Ovary (tissue), 9 donors: ENCODE measurements around the gene DNAL4. TPM values are rescaled to one million over a fixed set of nuclear protein-coding genes. Genes with fewer than 3 reads are reported as not detected.

ENCODE experiments used
- DNase-seq, 5 donors: peaks; one replicate each; pipeline ENCODE4 v3.0.0-alpha.2; 2019 to 2020
- H3K27ac ChIP-seq, 2 donors: fragments of 200-600 bp; one replicate each; pipeline versions ENCODE4 v1.5.1 to v1.8.0; 2019 to 2022
- H3K27me3 ChIP-seq: fragments of 200-600 bp; one replicate; pipeline ENCODE4 v1.8.0; 2022
- H3K36me3 ChIP-seq: fragments of 200-600 bp; sonication (generic); one replicate; pipeline ENCODE4 v1.5.1; 2019
- H3K4me1 ChIP-seq: one replicate; pipeline ENCODE4 v1.8.1; 2013; ENCODE audit warnings: mild to moderate bottlenecking, moderate library complexity; ENCODE audit not compliant: insufficient read depth
- H3K4me3 ChIP-seq: fragments of 200-600 bp; sonication (generic); one replicate; pipeline ENCODE4 v1.5.1; 2017
- H3K9me3 ChIP-seq, 2 donors: fragments of 200-600 bp in 1 of 2; sonication (generic) in 1 of 2; one replicate each; pipeline versions ENCODE4 v1.5.1 to v1.8.1; 2013 to 2019; ENCODE audit warnings: mild to moderate bottlenecking in 1 of 2, moderate library complexity in 1 of 2
- CTCF ChIP-seq, 3 donors: fragments of 450-650 bp in 2 of 3; fragments of 200-600 bp in 1 of 3; IDR thresholded peaks; one replicate each; pipeline versions ENCODE4 v1.5.1 to v1.8.0; 2016 to 2022; ENCODE audit warnings: antibody characterized with exemption in 3 of 3, mild to moderate bottlenecking in 1 of 3
- EP300 ChIP-seq: sonication (generic); formaldehyde crosslinking; IDR thresholded peaks from one replicate; pipeline ENCODE4 v1.6.1; 2017; ENCODE audit warnings: antibody characterized with exemption
- POLR2A ChIP-seq: fragments of 450-650 bp; IDR thresholded peaks from one replicate; pipeline ENCODE4 v1.6.1; 2017; ENCODE audit warnings: antibody characterized with exemption, mild to moderate bottlenecking, moderate library complexity
- WGBS, 3 donors: extraction: QIAGEN DNeasy Blood & Tissue Kit in 1 of 3; methylation state at CpG; one replicate each; pipeline versions ENCODE4 v1.1.5 to v1.1.7; 2013 to 2017; 5-methylcytosine and 5-hydroxymethylcytosine counted together
- intact Hi-C, 4 donors: fragments of 100-400 bp; cut with DNase I; formaldehyde crosslinking; loops; one replicate each; pipeline versions ENCODE4 v1.11.0 to v1.15.1; 2022 to 2023
- polyA plus RNA-seq, 2 donors: library from polyadenylated mRNA; stranded (reverse); fragments of 200-250 nt in 1 of 2; fragments of 350-450 nt in 1 of 2; fragmentation: Illumina TruSeq in 1 of 2; extraction: RNeasy Lipid Tissue Mini Kit (QIAGEN cat#74804) in 1 of 2; gene quantifications; one replicate each; pipeline ENCODE4 v1.2.3, GENCODE V29; 2013 to 2014
- total RNA-seq, 7 donors: library from RNA; depleted of rRNA in 2 of 7; stranded (reverse); fragments of >200 nt in 2 of 7; fragmentation: NEBNext Ultra II Directional in 3 of 7; extraction: Animal tissue kit (Norgen Biotek cat#: 25700) in 3 of 7; gene quantifications; one replicate each; pipeline versions ENCODE4 v1.1.0 to v1.2.4, GENCODE V29; 2016 to 2023
- donor health status: DM: no; HTN: no; CAD: no; lungs with moderate emphysema.
- donor health status: DM: no; HTN: no; CAD: no.
- donor health status: Bipolar disorder and iron deficiency.
- donor health status: DM: yes; HTN: yes; CAD: no.
- donor health status: DM: no; HTN: no; CAD: no.
- donor health status: DM: yes; HTN: yes; CAD: no.

DNAL4 gene
- total and polyA plus RNA-seq, 9 donors: 12.1 to 26.4 (median 16.3) TPM

- H3K4me1 ChIP-seq: peaks cover 20% of the 10 kb centered on the region
- TF ChIP-seq CTCF (IDR thresholded peaks at IDR 0.05) (peak in 2 of 3 donors; percentile 52 to 64), EP300 (no peak)
- no peaks in the 10 kb centered on the region for H3K27me3 ChIP-seq
- no peak overlapping the region for H3K4me3 ChIP-seq
- peak overlapping the region; percentile 58 to 71 for H3K27ac ChIP-seq
- peak; percentile 56 to 76 (median 68) for DNase-seq
- 37 to 45% (median 43%) methylated on average over 4 of the region's 4 CpGs for WGBS, 3 donors
- intact Hi-C loops: no loop called here
- no peaks in the 10 kb centered on the region for H3K36me3 ChIP-seq
- H3K9me3 ChIP-seq: no peaks in the 10 kb centered on the region
These were observed 60.6 kb downstream of the DNAL4 start for GRCh38 chr22:38733329-38733723.

- H3K4me1 ChIP-seq: peaks cover 20% of the 10 kb centered on the region
- H3K27ac ChIP-seq: peak overlapping the region; percentile 58 to 71
- no peak for TF ChIP-seq POLR2A
- TF ChIP-seq CTCF (IDR thresholded peaks at IDR 0.05): no peak
- TF ChIP-seq EP300: no peak
- 40 to 51% (median 48%) methylated on average over 13 of the region's 13 CpGs for WGBS, 3 donors
- H3K27me3 ChIP-seq: no peaks in the 10 kb centered on the region
- intact Hi-C loops: no loop called here
- no peak overlapping the region for H3K4me3 ChIP-seq
- H3K36me3 ChIP-seq: no peaks in the 10 kb centered on the region
- H3K9me3 ChIP-seq: no peaks in the 10 kb centered on the region
- peak in 2 of 5 donors; percentile 31 to 61 for DNase-seq
These were observed 61.6 kb downstream of the DNAL4 start for GRCh38 chr22:38732251-38732815.

- intact Hi-C loops: no loop called here
- H3K36me3 ChIP-seq: no peaks in the 10 kb centered on the region
- H3K27ac ChIP-seq: peak overlapping the region in 1 of 2 donors; percentile 71
- no peaks in the 10 kb centered on the region for H3K9me3 ChIP-seq
- WGBS, 3 donors: 72 to 80% (median 78%) methylated on average over 6 of the region's 6 CpGs
- TF ChIP-seq CTCF (IDR thresholded peaks at IDR 0.05) (no peak), EP300 (no peak), POLR2A (no peak)
- DNase-seq: peak in 2 of 5 donors; percentile 15 to 39
- no peaks in the 10 kb centered on the region for H3K27me3 ChIP-seq
- H3K4me1 ChIP-seq: peaks cover 20% of the 10 kb centered on the region
- no peak overlapping the region for H3K4me3 ChIP-seq
These were observed 62.2 kb downstream of the DNAL4 start for GRCh38 chr22:38731703-38732161.

- Histone ChIP-seq H3K9me3 (no peaks in the 10 kb centered on the region), H3K27ac (no peak overlapping the region), H3K36me3 (no peaks in the 10 kb centered on the region), H3K4me1 (peaks cover 20% of the 10 kb centered on the region), H3K27me3 (no peaks in the 10 kb centered on the region), H3K4me3 (no peak overlapping the region)
- WGBS, 3 donors: 85 to 88% (median 88%) methylated on average over 13 of the region's 13 CpGs
- peak in 2 of 5 donors; percentile 23 to 38 for DNase-seq
- intact Hi-C loops: no loop called here
- no peak for TF ChIP-seq EP300
- TF ChIP-seq POLR2A: no peak
- no peak for TF ChIP-seq CTCF (IDR thresholded peaks at IDR 0.05)
These were observed 63.5 kb downstream of the DNAL4 start for GRCh38 chr22:38730411-38730871.
